OCI-LY1 (cell line): ENCODE results near the gene NOTCH2.

Source experiments
- CTCF ChIP-seq: fragments of 200-600 bp; sonication (generic), shearing (Covaris generic); IDR thresholded peaks from 2 replicates; pipeline ENCODE4 v1.5.1; 2017; ENCODE audit warnings: mild to moderate bottlenecking, antibody characterized with exemption, low read length, moderate library complexity, mixed read lengths
- EZH2 ChIP-seq: fragments of 200-600 bp; sonication (generic), shearing (Covaris generic); IDR thresholded peaks from 2 replicates; pipeline ENCODE4 v1.8.0; 2017; ENCODE audit warnings: borderline replicate concordance, mixed run types, mild to moderate bottlenecking, antibody characterized with exemption, low read length, moderate library complexity, mixed read lengths

- TF ChIP-seq CTCF (no peak), EZH2 (no peak)
These were observed 132.3 kb downstream of the NOTCH2 start for GRCh38 chr1:119937198-119937597.
